Stimulated activated naive CD8-positive, alpha-beta T cell treated with anti-CD3 and anti-CD28 coated beads, Interleukin-15, Interleukin-2, amounts not matched to agents 100 ng/mL and 50 ng/mL, for 24 hours (primary cell): ENCODE results near the gene TMEM168.
A peak's percentile ranks its signal among the peaks of the same experiment; 100 is the strongest.

Experiments
- H3K27ac Mint-ChIP-seq: one replicate; pipeline ENCODE4 v1.8.0; 2021; ENCODE audit warnings: mild to moderate bottlenecking, mixed read lengths
- H3K27me3 Mint-ChIP-seq: one replicate; pipeline ENCODE4 v1.8.0; 2021; ENCODE audit warnings: mixed read lengths
- H3K36me3 Mint-ChIP-seq: one replicate; pipeline ENCODE4 v1.8.0; 2021; ENCODE audit warnings: low read depth, mixed read lengths
- H3K4me1 Mint-ChIP-seq: one replicate; pipeline ENCODE4 v1.8.0; 2021; ENCODE audit warnings: low read depth, mixed read lengths
- H3K4me3 Mint-ChIP-seq: one replicate; pipeline ENCODE4 v1.8.0; 2021; ENCODE audit warnings: mild to moderate bottlenecking, mixed read lengths
- H3K9me3 Mint-ChIP-seq: one replicate; pipeline ENCODE4 v1.8.0; 2021; ENCODE audit warnings: mixed read lengths

Gene TMEM168

GRCh38 chr7:112791465-112792168, 1.4 kb upstream of the TMEM168 start:
- Mint-ChIP-seq H3K27ac (peak overlapping the region; percentile 19), H3K36me3 (peaks cover 13% of the 10 kb centered on the region)

GRCh38 chr7:112790586-112791003, 402 bp upstream of the TMEM168 start:
- peak overlapping the region; percentile 22 for H3K27ac Mint-ChIP-seq
- H3K4me1 Mint-ChIP-seq, result peaks cover 39% of the 10 kb centered on the region
- H3K27me3 Mint-ChIP-seq, result no peaks in the 10 kb centered on the region
- peak overlapping the region; percentile 95 for H3K4me3 Mint-ChIP-seq
- H3K9me3 Mint-ChIP-seq, result no peaks in the 10 kb centered on the region
- H3K36me3 Mint-ChIP-seq, result peaks cover 13% of the 10 kb centered on the region

More at GRCh38 chr7:112791465-112792168, 1.4 kb upstream of the TMEM168 start:
- Mint-ChIP-seq H3K4me1 (peaks cover 38% of the 10 kb centered on the region), H3K4me3 (peak overlapping the region; percentile 95), H3K27me3 (no peaks in the 10 kb centered on the region), H3K9me3 (no peaks in the 10 kb centered on the region)

- peaks cover 16% of the 10 kb centered on the region for H3K36me3 Mint-ChIP-seq
- H3K9me3 Mint-ChIP-seq, result no peaks in the 10 kb centered on the region
- peak overlapping the region; percentile 95 for H3K4me3 Mint-ChIP-seq
- H3K27ac Mint-ChIP-seq, result peak overlapping the region; percentile 89
- peaks cover 33% of the 10 kb centered on the region for H3K4me1 Mint-ChIP-seq
- no peaks in the 10 kb centered on the region for H3K27me3 Mint-ChIP-seq
These were observed 758 bp downstream of the TMEM168 start for GRCh38 chr7:112789453-112789816.

GRCh38 chr7:112788778-112789343, 1.3 kb downstream of the TMEM168 start:
- H3K4me1 Mint-ChIP-seq, result peaks cover 32% of the 10 kb centered on the region
- H3K9me3 Mint-ChIP-seq, result no peaks in the 10 kb centered on the region
- peak overlapping the region; percentile 89 for H3K27ac Mint-ChIP-seq
- H3K36me3 Mint-ChIP-seq, result peaks cover 21% of the 10 kb centered on the region
- H3K4me3 Mint-ChIP-seq, result peak overlapping the region; percentile 95
- H3K27me3 Mint-ChIP-seq, result no peaks in the 10 kb centered on the region

- Mint-ChIP-seq H3K4me1 (peaks cover 42% of the 10 kb centered on the region), H3K27me3 (no peaks in the 10 kb centered on the region), H3K4me3 (no peak overlapping the region), H3K9me3 (no peaks in the 10 kb centered on the region), H3K27ac (no peak overlapping the region), H3K36me3 (peaks cover 57% of the 10 kb centered on the region)
These were observed 5.6 kb downstream of the TMEM168 start for GRCh38 chr7:112784603-112785002.

GRCh38 chr7:112782498-112782897, 7.7 kb downstream of the TMEM168 start:
- Mint-ChIP-seq H3K36me3 (peaks cover 67% of the 10 kb centered on the region), H3K4me3 (no peak overlapping the region), H3K9me3 (no peaks in the 10 kb centered on the region), H3K4me1 (peaks cover 24% of the 10 kb centered on the region), H3K27ac (no peak overlapping the region), H3K27me3 (no peaks in the 10 kb centered on the region)

DNA sequence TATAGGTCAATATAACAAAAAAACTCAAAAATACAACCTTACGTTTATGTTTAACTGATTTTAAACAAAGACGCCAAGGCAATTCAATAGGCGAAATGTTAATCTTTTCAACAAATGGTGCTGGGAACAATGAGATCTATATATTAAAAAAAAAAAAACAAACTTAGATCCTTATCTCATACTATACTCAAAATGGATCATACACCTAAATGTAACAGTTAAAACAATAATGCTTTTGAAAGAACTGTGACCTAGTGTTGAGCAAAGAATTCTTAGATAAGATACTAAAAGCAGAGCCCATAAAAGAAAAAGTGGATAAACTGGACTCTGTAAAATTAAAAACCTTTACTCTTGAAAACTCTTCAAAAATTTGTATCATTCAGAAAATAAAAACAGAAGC, 8.6 kb downstream of the TMEM168 start:
- H3K27me3 Mint-ChIP-seq, result no peaks in the 10 kb centered on the region
- H3K9me3 Mint-ChIP-seq, result no peaks in the 10 kb centered on the region
- H3K4me1 Mint-ChIP-seq, result peaks cover 18% of the 10 kb centered on the region
- peaks cover 65% of the 10 kb centered on the region for H3K36me3 Mint-ChIP-seq
- H3K4me3 Mint-ChIP-seq, result no peak overlapping the region
- H3K27ac Mint-ChIP-seq, result no peak overlapping the region

GRCh38 chr7:112781110-112781509, 9.1 kb downstream of the TMEM168 start:
- no peak overlapping the region for H3K27ac Mint-ChIP-seq
- peaks cover 17% of the 10 kb centered on the region for H3K4me1 Mint-ChIP-seq
- no peaks in the 10 kb centered on the region for H3K27me3 Mint-ChIP-seq
- H3K36me3 Mint-ChIP-seq, result peaks cover 65% of the 10 kb centered on the region
- no peaks in the 10 kb centered on the region for H3K9me3 Mint-ChIP-seq
- H3K4me3 Mint-ChIP-seq, result no peak overlapping the region

DNA sequence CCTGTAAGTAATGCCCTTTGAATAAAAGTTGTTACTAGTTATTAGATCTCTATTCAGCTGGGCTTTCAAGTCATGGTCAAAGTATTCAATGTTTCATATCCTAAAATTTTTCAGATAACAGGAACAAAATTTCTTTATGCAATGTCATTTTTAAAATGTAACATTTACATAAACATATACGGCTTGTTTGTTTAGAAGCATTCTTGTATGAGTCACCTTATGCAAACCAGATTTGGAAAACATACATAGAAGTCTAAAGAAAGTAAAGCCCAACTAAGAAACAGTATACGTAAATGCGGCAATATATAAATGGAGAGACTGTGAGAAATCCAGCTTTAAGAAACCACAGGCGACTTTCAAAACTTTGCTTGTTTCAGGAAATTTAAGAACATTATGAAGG, 10.5 kb downstream of the TMEM168 start:
- Mint-ChIP-seq H3K36me3 (peaks cover 69% of the 10 kb centered on the region), H3K9me3 (no peaks in the 10 kb centered on the region), H3K27me3 (no peaks in the 10 kb centered on the region), H3K27ac (no peak overlapping the region), H3K4me3 (no peak overlapping the region), H3K4me1 (peaks cover 17% of the 10 kb centered on the region)

GRCh38 chr7:112777406-112777805, 12.8 kb downstream of the TMEM168 start:
- no peak overlapping the region for H3K4me3 Mint-ChIP-seq
- H3K36me3 Mint-ChIP-seq, result peaks cover 55% of the 10 kb centered on the region
- no peak overlapping the region for H3K27ac Mint-ChIP-seq
- H3K9me3 Mint-ChIP-seq, result no peaks in the 10 kb centered on the region
- H3K27me3 Mint-ChIP-seq, result no peaks in the 10 kb centered on the region
- peaks cover 11% of the 10 kb centered on the region for H3K4me1 Mint-ChIP-seq

DNA sequence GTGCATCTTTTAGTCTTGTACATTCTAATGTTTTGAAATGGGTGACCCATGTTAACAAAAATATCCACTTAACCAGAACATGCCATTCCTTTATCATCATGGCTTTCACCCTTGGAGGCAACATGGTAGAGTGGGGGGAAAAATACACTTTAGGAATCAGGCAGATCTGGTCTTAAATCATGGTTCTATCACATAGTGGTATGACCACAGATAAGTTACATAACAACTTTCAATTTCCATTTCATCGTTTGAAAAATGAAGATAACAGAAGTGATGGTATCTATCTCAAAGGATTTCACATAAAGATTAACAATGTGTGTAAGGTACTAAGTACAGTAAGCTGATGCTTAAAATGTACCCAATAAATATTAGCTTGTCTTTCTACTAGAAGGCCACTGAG, 19.0 kb downstream of the TMEM168 start:
- Mint-ChIP-seq H3K9me3 (no peaks in the 10 kb centered on the region), H3K4me1 (peaks cover 2% of the 10 kb centered on the region), H3K27me3 (no peaks in the 10 kb centered on the region), H3K36me3 (peaks cover 38% of the 10 kb centered on the region), H3K27ac (no peak overlapping the region), H3K4me3 (no peak overlapping the region)

GRCh38 chr7:112770051-112770450, 20.1 kb downstream of the TMEM168 start:
- H3K9me3 Mint-ChIP-seq, result no peaks in the 10 kb centered on the region
- H3K27ac Mint-ChIP-seq, result no peak overlapping the region
- no peaks in the 10 kb centered on the region for H3K27me3 Mint-ChIP-seq
- peaks cover 6% of the 10 kb centered on the region for H3K4me1 Mint-ChIP-seq
- no peak overlapping the region for H3K4me3 Mint-ChIP-seq
- H3K36me3 Mint-ChIP-seq, result peaks cover 37% of the 10 kb centered on the region

DNA sequence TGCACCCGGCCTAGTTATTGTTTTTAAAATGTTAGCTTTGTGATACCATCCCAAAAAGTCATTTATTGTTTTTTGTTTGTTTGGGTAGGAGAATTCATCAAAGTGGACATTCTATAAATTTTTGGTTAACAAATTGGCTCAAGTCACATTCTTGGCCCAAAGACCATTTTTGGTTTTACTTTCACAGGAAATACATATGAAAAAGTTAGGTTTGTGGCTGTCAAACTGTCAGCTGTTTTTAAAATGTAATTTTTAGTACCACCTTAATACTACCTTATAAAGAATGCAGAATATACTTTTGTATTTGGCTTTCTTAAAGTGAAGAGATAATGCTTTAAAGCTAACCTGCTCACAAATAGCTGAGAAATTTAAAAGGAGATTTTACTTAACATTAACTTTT, 25.1 kb downstream of the TMEM168 start:
- H3K4me1 Mint-ChIP-seq, result peaks cover 6% of the 10 kb centered on the region
- H3K4me3 Mint-ChIP-seq, result no peak overlapping the region
- H3K9me3 Mint-ChIP-seq, result no peaks in the 10 kb centered on the region
- peaks cover 29% of the 10 kb centered on the region for H3K36me3 Mint-ChIP-seq
- no peaks in the 10 kb centered on the region for H3K27me3 Mint-ChIP-seq
- H3K27ac Mint-ChIP-seq, result no peak overlapping the region

- Mint-ChIP-seq H3K4me3 (no peak overlapping the region), H3K27me3 (no peaks in the 10 kb centered on the region), H3K36me3 (peaks cover 24% of the 10 kb centered on the region), H3K4me1 (peaks cover 6% of the 10 kb centered on the region), H3K27ac (no peak overlapping the region), H3K9me3 (no peaks in the 10 kb centered on the region)
These were observed 26.2 kb downstream of the TMEM168 start for GRCh38 chr7:112763996-112764395.

GRCh38 chr7:112763298-112763697, 26.9 kb downstream of the TMEM168 start:
- Mint-ChIP-seq H3K27ac (no peak overlapping the region), H3K36me3 (peaks cover 23% of the 10 kb centered on the region), H3K4me3 (no peak overlapping the region), H3K4me1 (peaks cover 6% of the 10 kb centered on the region), H3K27me3 (no peaks in the 10 kb centered on the region), H3K9me3 (no peaks in the 10 kb centered on the region)

- Mint-ChIP-seq H3K36me3 (peaks cover 10% of the 10 kb centered on the region), H3K27ac (no peak overlapping the region), H3K27me3 (no peaks in the 10 kb centered on the region), H3K4me3 (no peak overlapping the region), H3K9me3 (no peaks in the 10 kb centered on the region), H3K4me1 (no peaks in the 10 kb centered on the region)
These were observed 30.3 kb downstream of the TMEM168 start for GRCh38 chr7:112759905-112760304.
